A549 (cell line): Measurements from ENCODE around the gene NCKIPSD. TPM values are rescaled to one million over a fixed set of nuclear protein-coding genes. Genes with fewer than 3 reads are reported as not detected.

Experiments
- ATAC-seq, 2 experiments: fragments of 200-7000 bp in 1 of 2; fragments of >200 bp in 1 of 2; cut with Nextera tagmentation in 1 of 2; cut with Tn5 transposase in 1 of 2; 3 replicates each; pipeline versions ENCODE4 v1.8.0 to v1.9.1; 2018 to 2020; ENCODE audit warnings: mild to moderate bottlenecking in 1 of 2, moderate library complexity in 1 of 2
- CTCF ChIA-PET: fragments of 300-600 bp; sonication (Branson Sonifier 250); formaldehyde crosslinking; extraction: SDS; loops from one replicate; lab custom pipeline; 2021; ENCODE audit warnings: antibody characterized with exemption, inconsistent platforms; lab: Yijun Ruan, JAX
- POLR2A ChIA-PET: fragments of 350-600 bp; formaldehyde crosslinking; extraction: SDS; loops from one replicate; lab custom pipeline; 2021; ENCODE audit warnings: antibody characterized with exemption, inconsistent platforms; lab: Yijun Ruan, JAX
- DNase-seq, 2 experiments: peaks; one replicate each; pipeline versions ENCODE4 v3.0.0 to v3.0.0-alpha.2; 2011 to 2016; ENCODE audit warnings: low read depth in 1 of 2, low spot score in 1 of 2
- FAIRE-seq: peaks from 2 replicates; lab custom pipeline; 2011; peaks lifted over from hg19 to GRCh38; lab: Jason Lieb, UNC
- H3K27ac ChIP-seq, 2 experiments: fragments of >200 bp; sonication (Bioruptor Twin); formaldehyde crosslinking; 3 replicates each; pipeline ENCODE4 v1.5.1; 2016 to 2017
- H3K4me1 ChIP-seq: fragments of >200 bp; sonication (Bioruptor Twin); formaldehyde crosslinking; 3 replicates; pipeline ENCODE4 v1.6.1; 2016
- H3K4me2 ChIP-seq: fragments of >200 bp; sonication (Bioruptor Twin); formaldehyde crosslinking; 3 replicates; pipeline ENCODE4 v1.6.1; 2016
- H3K4me3 ChIP-seq: fragments of >200 bp; sonication (Bioruptor Twin); formaldehyde crosslinking; 3 replicates; pipeline ENCODE4 v1.5.1; 2016
- H3K9me3 ChIP-seq: fragments of >200 bp; sonication (Bioruptor Twin); formaldehyde crosslinking; 3 replicates; pipeline ENCODE4 v1.6.1; 2016
- CBX8 ChIP-seq: fragments of 200-600 bp; sonication (generic); IDR thresholded peaks from 2 replicates; pipeline ENCODE4 v1.6.1; 2016
- EHF ChIP-seq: fragments of 250-450 bp; sonication (Bioruptor Pico); IDR thresholded peaks from 2 replicates; pipeline ENCODE4 v1.5.0; 2020; ENCODE audit warnings: mild to moderate bottlenecking
- FOSB ChIP-seq: fragments of 250-450 bp; sonication (Bioruptor Pico); IDR thresholded peaks from 2 replicates; pipeline ENCODE4 v1.5.0; 2020; ENCODE audit warnings: mild to moderate bottlenecking, moderate library complexity
- FOSL2 ChIP-seq, 2 experiments: fragments of 450-650 bp in 1 of 2; fragments of >200 bp in 1 of 2; sonication (Bioruptor Twin) in 1 of 2; formaldehyde crosslinking; IDR thresholded peaks; 2 replicates each; pipeline versions ENCODE4 v1.5.0 to v1.6.1; 2016 to 2020; ENCODE audit warnings: mild to moderate bottlenecking in 1 of 2, moderate library complexity in 1 of 2
- HOXB5 ChIP-seq: fragments of 250-450 bp; sonication (Bioruptor Pico); IDR thresholded peaks from 2 replicates; pipeline ENCODE4 v1.5.0; 2020; ENCODE audit warnings: mild to moderate bottlenecking, moderate library complexity
- JUN ChIP-seq, 2 experiments: fragments of >200 bp; sonication (Bioruptor Twin); formaldehyde crosslinking; IDR thresholded peaks; 2 replicates in 1 of 2; 3 replicates in 1 of 2; pipeline ENCODE4 v1.6.1; 2016 to 2017
- MAFK ChIP-seq: fragments of 450-650 bp; IDR thresholded peaks from 2 replicates; pipeline ENCODE4 v1.6.1; 2014; ENCODE audit not compliant: partially characterized antibody
- MAX ChIP-seq: IDR thresholded peaks from 2 replicates; pipeline ENCODE4 v1.6.1; 2012
- MAZ ChIP-seq: fragments of 150-350 bp; IDR thresholded peaks from 2 replicates; pipeline ENCODE4 v1.6.1; 2014; ENCODE audit warnings: antibody characterized with exemption, low read depth, low read length, borderline replicate concordance
- MYC ChIP-seq: IDR thresholded peaks from 2 replicates; pipeline ENCODE4 v1.6.1; 2012; ENCODE audit warnings: mild to moderate bottlenecking, inconsistent platforms, low read length, improper control_type of control experiment, borderline replicate concordance
- NFE2L2 ChIP-seq: fragments of 150-350 bp; conservative IDR thresholded peaks from 2 replicates; pipeline ENCODE4 v1.6.1; 2014; ENCODE audit warnings: low read length
- POLR2A ChIP-seq: IDR thresholded peaks from 2 replicates; pipeline ENCODE4 v1.6.1; 2012; ENCODE audit warnings: mild to moderate bottlenecking, low read length
- RAD21 ChIP-seq, 2 experiments: fragments of >200 bp in 1 of 2; sonication (Bioruptor Twin) in 1 of 2; formaldehyde crosslinking in 1 of 2; IDR thresholded peaks in 1 of 2; conservative IDR thresholded peaks in 1 of 2; 2 replicates in 1 of 2; 3 replicates in 1 of 2; pipeline ENCODE4 v1.6.1; 2012 to 2018; ENCODE audit warnings: inconsistent platforms in 1 of 2
- SMC3 ChIP-seq: fragments of >200 bp; sonication (Bioruptor Twin); formaldehyde crosslinking; IDR thresholded peaks from 3 replicates; pipeline ENCODE4 v1.6.1; 2018; ENCODE audit warnings: inconsistent platforms
- TP53 ChIP-seq: fragments of 250-450 bp; sonication (Bioruptor Pico); IDR thresholded peaks from 2 replicates; pipeline ENCODE4 v1.5.0; 2021; ENCODE audit warnings: mild to moderate bottlenecking, moderate library complexity
- ZSCAN20 ChIP-seq: fragments of 250-450 bp; sonication (Bioruptor Pico); IDR thresholded peaks from 2 replicates; pipeline ENCODE4 v1.8.0; 2022; ENCODE audit warnings: mild to moderate bottlenecking, moderate library complexity
- WGBS: methylation state at CpG from one replicate; pipeline ENCODE4 v1.1.6; 2017; ENCODE audit errors: missing lambda C conversion rate; 5-methylcytosine and 5-hydroxymethylcytosine counted together
- polyA plus RNA-seq, 4 experiments: library from polyadenylated mRNA; depleted of rRNA in 3 of 4; stranded (reverse); fragments of >200 nt; fragmentation: RNase III in 1 of 4; extraction: RNeasy Plus Mini Kit Qiagen cat#74134 plus additional on column Dnase treatment in 1 of 4; gene quantifications; 2 replicates in 3 of 4; 3 replicates in 1 of 4; pipeline ENCODE4 v1.2.3, GENCODE V29; 2011 to 2017
- TF ChIP-seq, protein P1 (sequence below): IDR thresholded peaks from 2 replicates; pipeline ENCODE4 v1.6.1; 2012; ENCODE audit warnings: low read depth, borderline replicate concordance
- TF ChIP-seq, protein P2 (sequence below): fragments of >200 bp; sonication (Bioruptor Twin); formaldehyde crosslinking; IDR thresholded peaks from 3 replicates; pipeline ENCODE4 v1.5.1; 2016

NCKIPSD gene
- polyA plus RNA-seq, 2 of the 4 experiments (the other 2 are of a cell fraction), result 10.2 to 10.9 TPM

- H3K27ac ChIP-seq, result peak overlapping the region; percentile 75 to 88; a peak in 5 of 6 replicates
Measured at GRCh38 chr3:48656841-48657281, 28.9 kb downstream of the NCKIPSD start.

DNA sequence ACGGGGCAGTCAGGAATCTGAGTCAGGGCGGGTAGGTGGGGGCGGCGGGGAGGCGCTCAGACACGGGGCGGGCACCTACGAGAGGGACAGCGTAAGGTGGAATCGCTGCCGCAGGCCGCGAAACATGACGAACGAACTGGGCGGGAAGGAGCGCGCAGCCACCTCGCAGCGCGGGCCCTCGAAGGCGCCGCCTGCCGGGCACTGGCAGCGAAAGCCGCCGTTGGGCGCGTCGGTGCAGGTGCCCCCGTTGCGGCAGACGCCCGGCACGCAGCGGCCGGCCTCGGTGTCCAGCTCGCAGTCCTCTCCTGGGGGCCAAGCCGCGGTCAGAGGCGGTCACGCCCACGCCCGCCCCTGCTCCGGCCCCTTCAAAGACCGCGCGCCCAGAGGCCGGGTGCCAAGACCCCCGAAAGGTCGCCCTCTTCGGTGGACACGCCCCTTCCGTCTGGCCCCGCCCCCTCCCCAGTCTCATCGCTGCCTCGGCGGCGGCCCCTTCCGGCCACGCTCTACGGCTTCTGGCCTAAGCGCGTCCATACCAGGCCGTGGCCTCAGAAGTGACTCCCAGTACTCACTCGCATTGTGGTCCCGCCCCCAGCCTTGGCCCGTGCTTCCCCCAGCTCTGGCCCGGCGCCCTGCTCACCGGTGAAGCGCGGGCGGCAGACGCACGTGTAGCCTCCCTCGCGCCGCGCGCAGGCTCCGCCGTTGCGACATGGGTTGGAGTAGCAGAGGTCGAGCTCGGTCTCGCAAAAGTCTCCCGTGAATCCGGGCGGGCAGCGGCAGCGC is 29.5 kb downstream of the NCKIPSD start:
- peak overlapping the region; percentile 75 to 88 for H3K27ac ChIP-seq
- ChIA-PET CTCF (interaction anchor here (0.6 to 6.3 kb wide), 16 partner anchors 12 to 319 kb away, joined by 3 to 46 read pairs (median 4); partner anchors contain the start of genes SLC26A6 and UCN2), POLR2A (no interaction called here)
- H3K4me3 ChIP-seq, result peak overlapping the region; percentile 51
- DNase-seq (peak; percentile 81 to 82), FAIRE-seq (no peak), ATAC-seq (peak; percentile 78 to 88)
- TF ChIP-seq, protein P1, sequence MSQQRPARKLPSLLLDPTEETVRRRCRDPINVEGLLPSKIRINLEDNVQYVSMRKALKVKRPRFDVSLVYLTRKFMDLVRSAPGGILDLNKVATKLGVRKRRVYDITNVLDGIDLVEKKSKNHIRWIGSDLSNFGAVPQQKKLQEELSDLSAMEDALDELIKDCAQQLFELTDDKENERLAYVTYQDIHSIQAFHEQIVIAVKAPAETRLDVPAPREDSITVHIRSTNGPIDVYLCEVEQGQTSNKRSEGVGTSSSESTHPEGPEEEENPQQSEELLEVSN, result peak; percentile 91
- TF ChIP-seq SMC3 (peak; percentile 74), MAX (peak; percentile 76), FOSL2 (IDR thresholded peaks at IDR 0.05) (no peak), FOSL2 (CRISPR knock-in tag; IDR thresholded peaks at IDR 0.05) (no peak), POLR2A (0 out of 2 replicates have a peak, but pooled peaks have one; percentile 23), RAD21 (conservative IDR thresholded peaks at IDR 0.05 in 1 of 2, IDR thresholded peaks at IDR 0.05 in 1 of 2) (peak; percentile 38 to 59; a peak in 4 of 5 replicates), CBX8 (no peak), FOSB (no peak), JUN (IDR thresholded peaks at IDR 0.05) (peak in 1 of 2 experiments; percentile 38; a peak in 1 of 5 replicates), MYC (no peak), NFE2L2 (no peak)
- TF ChIP-seq, protein P2, sequence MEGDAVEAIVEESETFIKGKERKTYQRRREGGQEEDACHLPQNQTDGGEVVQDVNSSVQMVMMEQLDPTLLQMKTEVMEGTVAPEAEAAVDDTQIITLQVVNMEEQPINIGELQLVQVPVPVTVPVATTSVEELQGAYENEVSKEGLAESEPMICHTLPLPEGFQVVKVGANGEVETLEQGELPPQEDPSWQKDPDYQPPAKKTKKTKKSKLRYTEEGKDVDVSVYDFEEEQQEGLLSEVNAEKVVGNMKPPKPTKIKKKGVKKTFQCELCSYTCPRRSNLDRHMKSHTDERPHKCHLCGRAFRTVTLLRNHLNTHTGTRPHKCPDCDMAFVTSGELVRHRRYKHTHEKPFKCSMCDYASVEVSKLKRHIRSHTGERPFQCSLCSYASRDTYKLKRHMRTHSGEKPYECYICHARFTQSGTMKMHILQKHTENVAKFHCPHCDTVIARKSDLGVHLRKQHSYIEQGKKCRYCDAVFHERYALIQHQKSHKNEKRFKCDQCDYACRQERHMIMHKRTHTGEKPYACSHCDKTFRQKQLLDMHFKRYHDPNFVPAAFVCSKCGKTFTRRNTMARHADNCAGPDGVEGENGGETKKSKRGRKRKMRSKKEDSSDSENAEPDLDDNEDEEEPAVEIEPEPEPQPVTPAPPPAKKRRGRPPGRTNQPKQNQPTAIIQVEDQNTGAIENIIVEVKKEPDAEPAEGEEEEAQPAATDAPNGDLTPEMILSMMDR, result peak; percentile 69
- 71% methylated on average over 17 of the region's 94 CpGs for WGBS
- H3K9me3 ChIP-seq, result no peaks in the 10 kb centered on the region
- H3K4me2 ChIP-seq, result peak overlapping the region; percentile 71
- peaks cover 9% of the 10 kb centered on the region; the same call in 1 of the 3 replicates for H3K4me1 ChIP-seq

More at GRCh38 chr3:48656841-48657281, 28.9 kb downstream of the NCKIPSD start:
- FAIRE-seq (no peak), DNase-seq (no peak), ATAC-seq (no peak)
- POLR2A ChIA-PET, result no interaction called here
- Histone ChIP-seq H3K4me1 (peaks cover 11% of the 10 kb centered on the region; the same call in 2 of the 3 replicates), H3K4me2 (peak overlapping the region; percentile 71; the same call in 1 of the 3 replicates), H3K4me3 (no peak overlapping the region), H3K9me3 (no peaks in the 10 kb centered on the region)
- WGBS, result 96% methylated on average over 27 of the region's 45 CpGs
- CTCF ChIA-PET, result interaction anchor here (0.6 to 6.3 kb wide), 14 partner anchors 13 to 248 kb away, joined by 3 to 46 read pairs (median 4); partner anchors contain the start of genes SLC26A6 and UCN2
- TF ChIP-seq CBX8 (no peak), MAZ (no peak), HOXB5 (CRISPR knock-in tag) (no peak)

DNA sequence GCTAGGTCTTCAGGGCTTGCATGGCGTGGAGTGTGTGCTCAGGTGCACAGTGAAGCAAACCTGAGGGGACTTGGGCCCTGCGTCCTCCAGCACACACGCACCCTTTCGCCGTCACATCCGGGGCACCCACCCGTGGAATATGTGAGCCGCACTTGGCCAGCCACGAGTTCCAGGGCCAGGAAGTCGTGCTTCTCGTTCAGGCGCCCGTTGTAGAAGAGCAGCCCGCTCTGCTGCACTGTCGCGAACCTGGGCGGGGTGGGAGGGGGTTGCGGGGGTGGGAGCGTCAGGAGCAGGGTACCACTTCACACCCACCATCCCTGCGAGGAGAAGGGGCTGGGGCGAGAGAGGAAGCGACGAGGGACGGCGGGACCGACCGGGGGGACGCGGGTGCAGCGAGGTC is 30.1 kb downstream of the NCKIPSD start:
- Histone ChIP-seq H3K27ac (peak overlapping the region; percentile 75 to 88), H3K4me1 (peaks cover 9% of the 10 kb centered on the region; the same call in 1 of the 3 replicates), H3K4me2 (peak overlapping the region; percentile 71), H3K4me3 (peak overlapping the region; percentile 51), H3K9me3 (no peaks in the 10 kb centered on the region)
- ATAC-seq, result no peak
- CTCF ChIA-PET, result interaction anchor here (0.6 to 6.3 kb wide), 8 partner anchors 15 to 320 kb away, joined by 3 to 46 read pairs (median 5); partner anchors contain the start of genes SLC26A6 and UCN2
- TF ChIP-seq TP53 (no peak), CBX8 (no peak), MAFK (no peak), ZSCAN20 (CRISPR knock-in tag) (no peak), EHF (CRISPR knock-in tag) (no peak), RAD21 (conservative IDR thresholded peaks at IDR 0.05 in 1 of 2, IDR thresholded peaks at IDR 0.05 in 1 of 2) (no peak)
- POLR2A ChIA-PET, result no interaction called here
- WGBS, result no CpG with 5 or more reads among the region's 30 CpGs
- no peak for FAIRE-seq
- DNase-seq, result no peak
